K562 (cell line): ENCODE measurements around the gene PITHD1.

Experiments
- CBFB ChIP-seq: sonication (generic); formaldehyde crosslinking; IDR thresholded peaks from 2 replicates; pipeline ENCODE4 v1.4.0; 2020; ENCODE audit warnings: mild to moderate bottlenecking, missing genetic modification reagents
- CBX8 ChIP-seq: fragments of 200-600 bp; sonication (generic); IDR thresholded peaks from 2 replicates; pipeline ENCODE4 v1.6.1; 2012; ENCODE audit warnings: borderline replicate concordance, mixed run types, low read depth, mild to moderate bottlenecking, moderate library complexity, mixed read lengths, low read length, control low read depth, inconsistent platforms; ENCODE audit not compliant: poor library complexity, severe bottlenecking; ENCODE audit errors: extremely low read depth
- CHD1 ChIP-seq: fragments of 200-600 bp; sonication (generic); IDR thresholded peaks from one replicate; pipeline ENCODE4 v1.6.1; 2012; ENCODE audit warnings: mild to moderate bottlenecking, moderate library complexity, low read length, inconsistent platforms
- NBN ChIP-seq: fragments of 450-650 bp; IDR thresholded peaks from 2 replicates; pipeline ENCODE4 v1.6.1; 2016; ENCODE audit warnings: low read depth, mild to moderate bottlenecking
- NR2C1 ChIP-seq, 2 experiments: fragments of 450-650 bp; IDR thresholded peaks; 2 replicates each; pipeline ENCODE4 v1.6.1; 2017; ENCODE audit warnings: mild to moderate bottlenecking in 2 of 2, antibody characterized with exemption in 1 of 2, inconsistent platforms in 1 of 2, missing compliant biosample characterization in 1 of 2, missing genetic modification characterization in 1 of 2
- PTRF ChIP-seq: fragments of 450-650 bp; IDR thresholded peaks from 2 replicates; pipeline ENCODE4 v1.6.1; 2016; ENCODE audit warnings: mild to moderate bottlenecking, missing genetic modification characterization, missing compliant biosample characterization
- ZNF224 ChIP-seq: sonication (generic); formaldehyde crosslinking; IDR thresholded peaks from 2 replicates; pipeline ENCODE4 v1.8.0; 2022; ENCODE audit warnings: mild to moderate bottlenecking, missing genetic modification reagents
- ZNF282 ChIP-seq: sonication (generic); formaldehyde crosslinking; IDR thresholded peaks from 2 replicates; pipeline ENCODE4 v1.8.1; 2023; ENCODE audit warnings: missing genetic modification reagents
- TF ChIP-seq, protein P1 (sequence below), 2 experiments: IDR thresholded peaks; 2 replicates each; pipeline ENCODE4 v1.6.1; 2012; ENCODE audit warnings: improper control_type of control experiment in 2 of 2, low read depth in 2 of 2, low read length in 2 of 2, borderline replicate concordance in 1 of 2
- TF ChIP-seq, protein P2 (sequence below), 3 experiments: IDR thresholded peaks in 2 of 3; conservative IDR thresholded peaks in 1 of 3; 2 replicates each; pipeline ENCODE4 v1.5.1; 2011 to 2012; ENCODE audit warnings: low read length in 3 of 3, mild to moderate bottlenecking in 3 of 3, control low read depth in 2 of 3, improper control_type of control experiment in 1 of 3, inconsistent platforms in 1 of 3, low read depth in 1 of 3, mixed read lengths in 1 of 3, moderate library complexity in 1 of 3; ENCODE audit not compliant: insufficient read depth in 2 of 3
- TF ChIP-seq, protein P3 (sequence below): IDR thresholded peaks from 2 replicates; pipeline ENCODE4 v1.6.1; 2016; ENCODE audit warnings: missing genetic modification characterization, missing compliant biosample characterization

DNA sequence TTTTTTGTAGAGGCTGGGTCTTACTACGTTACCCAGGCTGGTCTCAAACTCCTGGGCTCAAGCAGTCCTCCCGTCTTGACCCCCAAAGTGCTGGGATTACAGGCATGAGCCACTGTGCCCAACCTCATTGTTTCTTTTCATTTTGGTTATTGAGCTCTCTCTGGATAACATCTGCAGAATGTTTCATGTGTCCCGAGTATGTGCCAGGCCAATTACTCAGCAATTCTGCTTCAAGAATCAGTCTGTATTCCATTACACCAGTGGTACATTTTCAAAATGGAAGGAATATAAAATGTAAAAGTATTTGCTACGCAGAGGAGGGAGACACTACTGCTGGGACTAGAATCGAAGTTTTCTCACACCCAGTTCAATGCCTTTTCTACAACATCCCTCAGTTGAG, 36.6 kb upstream of the PITHD1 start:
- TF ChIP-seq ZNF224 (CRISPR knock-in tag): no peak
- no peak for TF ChIP-seq NR2C1 (IDR thresholded peaks at IDR 0.05)
- no peak for TF ChIP-seq NR2C1 (tag; IDR thresholded peaks at IDR 0.05)
- TF ChIP-seq CBFB (CRISPR knock-in tag): no peak
- TF ChIP-seq CHD1: no peak
- TF ChIP-seq ZNF282 (CRISPR knock-in tag): no peak
- TF ChIP-seq PTRF (tag): no peak
- TF ChIP-seq, protein P1, sequence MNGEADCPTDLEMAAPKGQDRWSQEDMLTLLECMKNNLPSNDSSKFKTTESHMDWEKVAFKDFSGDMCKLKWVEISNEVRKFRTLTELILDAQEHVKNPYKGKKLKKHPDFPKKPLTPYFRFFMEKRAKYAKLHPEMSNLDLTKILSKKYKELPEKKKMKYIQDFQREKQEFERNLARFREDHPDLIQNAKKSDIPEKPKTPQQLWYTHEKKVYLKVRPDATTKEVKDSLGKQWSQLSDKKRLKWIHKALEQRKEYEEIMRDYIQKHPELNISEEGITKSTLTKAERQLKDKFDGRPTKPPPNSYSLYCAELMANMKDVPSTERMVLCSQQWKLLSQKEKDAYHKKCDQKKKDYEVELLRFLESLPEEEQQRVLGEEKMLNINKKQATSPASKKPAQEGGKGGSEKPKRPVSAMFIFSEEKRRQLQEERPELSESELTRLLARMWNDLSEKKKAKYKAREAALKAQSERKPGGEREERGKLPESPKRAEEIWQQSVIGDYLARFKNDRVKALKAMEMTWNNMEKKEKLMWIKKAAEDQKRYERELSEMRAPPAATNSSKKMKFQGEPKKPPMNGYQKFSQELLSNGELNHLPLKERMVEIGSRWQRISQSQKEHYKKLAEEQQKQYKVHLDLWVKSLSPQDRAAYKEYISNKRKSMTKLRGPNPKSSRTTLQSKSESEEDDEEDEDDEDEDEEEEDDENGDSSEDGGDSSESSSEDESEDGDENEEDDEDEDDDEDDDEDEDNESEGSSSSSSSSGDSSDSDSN (IDR thresholded peaks at IDR 0.05; ENCODE audit: borderline replicate concordance in 1 of 2, low read depth in 2 of 2, low read length in 2 of 2): no peak
- TF ChIP-seq CBX8: no peak
- TF ChIP-seq, protein P2, sequence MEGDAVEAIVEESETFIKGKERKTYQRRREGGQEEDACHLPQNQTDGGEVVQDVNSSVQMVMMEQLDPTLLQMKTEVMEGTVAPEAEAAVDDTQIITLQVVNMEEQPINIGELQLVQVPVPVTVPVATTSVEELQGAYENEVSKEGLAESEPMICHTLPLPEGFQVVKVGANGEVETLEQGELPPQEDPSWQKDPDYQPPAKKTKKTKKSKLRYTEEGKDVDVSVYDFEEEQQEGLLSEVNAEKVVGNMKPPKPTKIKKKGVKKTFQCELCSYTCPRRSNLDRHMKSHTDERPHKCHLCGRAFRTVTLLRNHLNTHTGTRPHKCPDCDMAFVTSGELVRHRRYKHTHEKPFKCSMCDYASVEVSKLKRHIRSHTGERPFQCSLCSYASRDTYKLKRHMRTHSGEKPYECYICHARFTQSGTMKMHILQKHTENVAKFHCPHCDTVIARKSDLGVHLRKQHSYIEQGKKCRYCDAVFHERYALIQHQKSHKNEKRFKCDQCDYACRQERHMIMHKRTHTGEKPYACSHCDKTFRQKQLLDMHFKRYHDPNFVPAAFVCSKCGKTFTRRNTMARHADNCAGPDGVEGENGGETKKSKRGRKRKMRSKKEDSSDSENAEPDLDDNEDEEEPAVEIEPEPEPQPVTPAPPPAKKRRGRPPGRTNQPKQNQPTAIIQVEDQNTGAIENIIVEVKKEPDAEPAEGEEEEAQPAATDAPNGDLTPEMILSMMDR (IDR thresholded peaks at IDR 0.05 in 2 of 3, conservative IDR thresholded peaks at IDR 0.05 in 1 of 3; ENCODE audit: insufficient read depth in 2 of 3, low read depth in 1 of 3, low read length in 3 of 3): no peak
- no peak for TF ChIP-seq NBN
- TF ChIP-seq, protein P3, sequence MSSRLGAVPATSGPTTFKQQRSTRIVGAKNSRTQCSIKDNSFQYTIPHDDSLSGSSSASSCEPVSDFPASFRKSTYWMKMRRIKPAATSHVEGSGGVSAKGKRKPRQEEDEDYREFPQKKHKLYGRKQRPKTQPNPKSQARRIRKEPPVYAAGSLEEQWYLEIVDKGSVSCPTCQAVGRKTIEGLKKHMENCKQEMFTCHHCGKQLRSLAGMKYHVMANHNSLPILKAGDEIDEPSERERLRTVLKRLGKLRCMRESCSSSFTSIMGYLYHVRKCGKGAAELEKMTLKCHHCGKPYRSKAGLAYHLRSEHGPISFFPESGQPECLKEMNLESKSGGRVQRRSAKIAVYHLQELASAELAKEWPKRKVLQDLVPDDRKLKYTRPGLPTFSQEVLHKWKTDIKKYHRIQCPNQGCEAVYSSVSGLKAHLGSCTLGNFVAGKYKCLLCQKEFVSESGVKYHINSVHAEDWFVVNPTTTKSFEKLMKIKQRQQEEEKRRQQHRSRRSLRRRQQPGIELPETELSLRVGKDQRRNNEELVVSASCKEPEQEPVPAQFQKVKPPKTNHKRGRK (tag): no peak
